ENCODE results near the gene CX3CR1.
A peak's percentile ranks its signal among the peaks of the same experiment; 100 is the strongest.

The CX3CR1 gene

GRCh38 chr3:39291903-39292329 lies 12.1 kb upstream of the CX3CR1 start:
- DNase-seq (ENCODE audit: low spot score): peak; percentile 74

DNA sequence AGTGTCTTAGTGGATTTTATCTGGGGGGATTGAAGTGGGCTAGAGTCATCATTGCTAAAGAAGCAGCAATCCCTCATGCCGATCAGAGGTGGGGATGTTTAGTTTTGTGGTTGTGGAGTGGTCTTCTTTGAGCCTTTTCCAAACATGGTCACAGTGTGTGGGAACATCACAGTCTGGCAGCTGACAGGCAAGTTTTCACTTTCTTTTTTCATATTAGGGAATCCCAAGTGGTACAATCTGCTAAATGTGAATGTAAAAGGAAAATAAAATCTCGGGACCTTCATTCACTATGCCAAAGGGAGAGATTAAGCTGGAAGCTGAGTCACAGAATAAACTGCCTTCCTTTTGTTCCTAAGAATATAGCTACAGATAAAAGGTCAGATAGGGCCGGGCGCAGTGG lies 10.4 kb upstream of the CX3CR1 start:
- DNase-seq (ENCODE audit: low spot score): no peak

- no peak for DNase-seq (ENCODE audit: low spot score)
Measured at GRCh38 chr3:39289107-39289506, 9.3 kb upstream of the CX3CR1 start.

- peak; percentile 56 for DNase-seq (ENCODE audit: low spot score)
Measured at GRCh38 chr3:39288300-39288808, 8.5 kb upstream of the CX3CR1 start.

DNA sequence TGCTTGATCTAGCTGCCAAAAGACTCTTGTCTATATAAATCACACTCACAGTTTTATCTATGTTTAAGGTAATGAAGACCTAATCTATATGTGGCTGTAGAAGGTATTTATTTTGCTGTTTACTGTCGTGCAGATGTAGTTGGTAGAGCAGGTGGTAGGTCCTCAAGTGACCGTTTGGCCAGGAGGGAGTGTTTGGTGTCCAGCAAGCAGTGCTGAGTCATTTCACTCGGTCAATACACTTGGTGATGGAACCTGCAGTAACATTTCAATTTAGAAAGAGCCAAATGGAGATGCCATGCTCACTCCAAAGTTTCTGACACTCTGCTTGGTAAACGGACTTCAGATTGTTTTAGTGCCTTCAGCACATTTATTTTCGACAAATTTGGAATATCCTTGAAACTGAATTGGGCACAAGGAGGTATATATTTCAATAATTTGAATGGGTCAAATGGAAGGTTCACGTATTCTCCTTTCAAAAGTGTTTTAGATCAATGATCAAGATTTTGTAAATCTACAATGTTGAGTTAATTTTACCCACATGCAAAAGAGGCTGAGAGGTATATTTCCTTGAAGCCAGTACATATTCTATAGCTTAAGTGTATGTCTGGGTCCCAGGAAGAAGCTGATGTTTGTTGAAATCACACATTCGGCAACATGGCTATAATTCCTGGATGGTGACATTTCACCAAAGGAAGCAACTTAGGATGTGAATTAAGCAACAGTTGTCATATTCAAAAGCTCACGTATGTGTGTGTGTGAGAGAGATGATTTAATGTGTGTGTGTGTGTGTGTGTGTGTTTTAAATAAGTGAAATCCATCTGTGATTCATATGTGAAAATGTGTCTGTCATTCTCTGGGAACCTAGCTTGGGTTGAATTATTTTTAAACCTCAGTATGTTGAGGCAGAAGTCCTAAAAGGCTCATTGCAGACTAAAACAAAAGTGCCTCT lies 7.7 kb upstream of the CX3CR1 start:
- DNase-seq (ENCODE audit: low spot score): no peak

DNA sequence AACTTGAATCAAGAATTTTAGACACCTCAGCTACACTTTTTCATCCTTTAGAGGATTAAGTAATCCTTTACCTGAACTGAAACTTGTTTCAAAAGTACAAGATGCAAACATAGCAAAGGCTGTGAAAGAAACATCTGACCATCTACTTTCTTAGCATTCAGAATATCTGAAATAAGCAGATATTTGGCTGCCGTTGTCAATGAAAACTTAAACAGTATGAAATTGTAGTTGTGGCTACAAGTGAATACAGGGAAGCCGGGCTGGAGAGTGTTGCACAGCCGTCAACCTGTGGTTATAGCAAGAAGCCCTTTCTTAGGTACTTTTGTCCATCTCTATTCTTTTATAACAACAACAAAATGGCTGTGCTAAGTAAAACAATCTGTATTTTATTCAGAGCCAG lies 6.9 kb upstream of the CX3CR1 start:
- DNase-seq (ENCODE audit: low spot score): no peak

DNA sequence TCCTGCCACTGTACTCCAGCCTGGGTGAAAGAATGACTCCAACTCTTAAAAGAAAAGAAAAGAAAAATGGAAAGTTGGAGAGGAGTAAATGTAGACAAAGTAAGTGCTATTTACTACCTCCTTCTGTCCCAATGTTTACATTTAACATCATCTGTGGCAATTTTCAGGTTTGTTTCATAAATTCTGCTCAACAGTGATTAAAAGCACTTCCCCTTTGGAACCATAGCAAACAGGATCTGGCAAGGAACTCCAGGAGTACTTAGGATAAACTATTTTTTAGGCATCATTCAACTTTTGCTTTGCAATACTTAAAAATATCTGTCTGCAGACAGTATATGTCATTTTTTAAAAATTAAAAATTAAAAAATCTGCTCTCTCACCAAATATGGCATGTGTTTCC lies 5.5 kb upstream of the CX3CR1 start:
- DNase-seq (ENCODE audit: low spot score): no peak

- DNase-seq (ENCODE audit: low spot score): no peak
Measured at GRCh38 chr3:39284457-39284881, 4.6 kb upstream of the CX3CR1 start.

DNA sequence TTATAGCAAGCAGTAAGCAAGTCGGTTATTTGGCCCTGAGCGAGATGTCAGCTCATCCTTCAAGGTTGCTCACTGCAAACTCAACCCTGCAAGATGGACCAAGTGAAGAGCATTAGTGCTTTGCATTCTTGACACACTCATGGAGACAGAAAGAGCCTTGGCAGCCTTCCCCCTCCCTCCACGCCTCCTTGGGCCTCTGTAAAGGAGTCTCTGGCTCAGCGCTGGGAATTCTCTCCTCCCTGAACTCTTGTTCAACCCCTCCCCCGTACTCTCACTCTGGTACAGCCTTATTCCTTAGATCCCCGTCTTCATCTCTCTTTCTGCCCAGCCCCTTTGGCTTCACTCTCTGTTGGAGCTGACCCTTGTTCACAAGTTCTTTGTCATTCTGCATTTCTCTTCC lies 2.2 kb upstream of the CX3CR1 start:
- no peak for DNase-seq (ENCODE audit: low spot score)

- DNase-seq (ENCODE audit: low spot score): no peak
Measured at GRCh38 chr3:39281533-39281932, 1.7 kb upstream of the CX3CR1 start.

GRCh38 chr3:39280571-39280970 lies 735 bp upstream of the CX3CR1 start:
- no peak for DNase-seq (ENCODE audit: low spot score)

DNA sequence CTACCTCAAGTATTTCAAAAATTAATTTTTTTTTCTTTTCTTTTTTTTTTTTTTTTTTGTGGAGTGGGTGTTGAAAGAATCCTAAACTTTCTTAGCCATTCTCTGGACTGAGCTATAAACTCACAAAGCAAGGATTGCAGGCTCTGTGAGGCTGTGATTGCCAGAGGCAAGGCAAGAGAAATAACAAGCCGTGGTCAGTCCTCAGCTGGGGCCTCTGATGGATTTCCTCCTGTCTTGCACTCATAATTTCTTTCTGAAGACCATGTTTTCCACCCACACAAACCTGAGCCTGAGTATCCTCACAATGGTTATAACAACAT lies 1.3 kb downstream of the CX3CR1 start:
- DNase-seq (ENCODE audit: low spot score): no peak

GRCh38 chr3:39277893-39278615 lies 1.8 kb downstream of the CX3CR1 start:
- DNase-seq (ENCODE audit: low spot score): no peak

DNA sequence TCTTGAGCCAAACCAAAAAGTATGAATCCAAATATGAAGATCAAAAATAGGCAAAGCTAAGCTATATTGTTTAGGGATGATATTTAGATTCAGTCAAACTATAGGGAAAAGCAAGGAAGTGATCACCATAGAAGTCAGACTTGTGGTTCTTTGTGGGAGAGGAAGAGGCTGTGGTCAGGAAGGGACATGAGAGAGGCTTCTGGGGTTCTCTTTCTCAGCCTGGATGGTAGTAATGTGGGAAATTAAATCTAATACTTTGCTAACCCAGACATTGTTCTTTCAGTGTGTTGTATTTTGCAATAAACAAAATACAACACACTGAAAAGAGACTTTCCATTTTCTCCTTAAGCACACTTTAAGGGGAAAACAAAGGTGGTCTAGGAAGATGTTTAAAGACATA lies 3.1 kb downstream of the CX3CR1 start:
- DNase-seq (ENCODE audit: low spot score): no peak

- DNase-seq (ENCODE audit: low spot score): no peak
Measured at GRCh38 chr3:39275963-39276593, 3.8 kb downstream of the CX3CR1 start.

DNA sequence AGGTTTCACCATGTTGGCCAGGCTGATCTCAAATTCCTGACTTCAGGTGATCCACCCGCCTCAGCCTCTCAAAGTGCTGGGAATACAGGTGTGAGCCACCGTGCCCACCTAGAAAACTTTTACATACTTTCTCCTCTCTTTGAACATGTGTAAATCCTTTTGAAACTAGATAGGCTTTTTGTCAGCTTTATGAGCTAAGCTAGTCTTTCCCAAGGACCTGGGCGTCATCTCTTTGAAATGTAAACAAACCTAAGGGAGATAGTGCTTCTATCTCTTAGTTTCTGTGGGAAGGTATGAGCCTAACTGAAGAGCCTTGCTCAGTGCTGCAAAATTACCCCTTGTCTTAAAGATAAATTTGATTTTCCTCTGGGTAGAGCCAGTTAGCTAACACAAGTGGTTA lies 4.8 kb downstream of the CX3CR1 start:
- no peak for DNase-seq (ENCODE audit: low spot score)

- DNase-seq (ENCODE audit: low spot score): no peak
Measured at GRCh38 chr3:39273119-39273518, 6.7 kb downstream of the CX3CR1 start.

- DNase-seq (ENCODE audit: low spot score): no peak
Measured at GRCh38 chr3:39272191-39272590, 7.6 kb downstream of the CX3CR1 start.

DNA sequence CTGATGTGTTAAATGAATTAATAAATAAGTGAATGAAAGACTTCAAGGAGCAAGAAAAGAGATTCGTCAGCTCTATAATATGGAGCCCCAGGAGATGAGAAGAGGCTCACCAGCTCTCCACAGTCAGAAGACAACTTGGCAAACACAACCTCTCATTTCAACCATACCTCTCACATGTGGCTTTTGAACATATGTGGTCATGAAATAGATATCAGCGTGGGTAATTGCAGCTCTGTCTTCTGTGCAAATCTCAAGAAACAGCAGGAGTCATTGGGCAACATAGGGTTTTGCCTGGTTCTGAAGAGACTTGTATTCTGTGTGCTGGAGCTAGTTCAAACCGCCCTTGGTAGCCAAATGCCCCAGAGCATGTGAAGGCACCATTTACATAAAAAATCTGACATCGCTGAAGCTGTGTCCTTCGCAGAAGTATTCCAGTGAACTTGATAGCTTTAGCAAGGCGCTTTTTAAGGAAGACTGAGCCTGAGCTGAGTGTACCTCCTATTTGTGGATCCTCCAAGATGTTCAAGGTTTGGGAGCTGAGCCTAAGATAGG lies 8.4 kb downstream of the CX3CR1 start:
- DNase-seq (ENCODE audit: low spot score): no peak

DNA sequence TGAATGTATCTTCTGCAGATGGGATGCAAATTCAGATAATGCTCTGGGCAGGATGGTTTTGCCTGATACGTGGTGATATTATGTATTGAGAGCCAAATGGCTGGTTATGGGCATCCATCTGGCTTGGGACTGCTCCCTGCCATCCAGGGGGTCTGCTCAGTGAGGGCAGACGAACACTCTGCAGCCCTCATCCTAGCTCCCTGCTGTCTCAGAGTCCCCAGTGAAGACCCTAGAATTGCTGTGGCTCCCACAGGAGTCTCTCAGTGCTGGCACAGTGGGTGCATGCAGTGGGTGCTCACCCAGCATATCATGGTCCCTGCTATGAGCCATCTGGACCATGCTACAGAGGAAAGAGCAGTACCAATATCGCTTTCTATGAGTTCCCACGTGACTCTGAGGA lies 10.3 kb downstream of the CX3CR1 start:
- no peak for DNase-seq (ENCODE audit: low spot score)

GRCh38 chr3:39268549-39268900 lies 11.3 kb downstream of the CX3CR1 start:
- no peak for DNase-seq (ENCODE audit: low spot score)

All from hematopoietic multipotent progenitor cell treated with erythropoietin and hydrocortisone succinate and interleukin-3 and kit ligand, for 15 days (in vitro differentiated cells).